ENCODE results near the gene XDH. TPM values are rescaled to one million over a fixed set of nuclear protein-coding genes. Genes with fewer than 3 reads are reported as not detected.

Gene XDH
- total and polyA plus RNA-seq, 9 of the 15 experiments (the other 6 are each of a cell fraction or from before 2014, with no cell fraction given) = 0.04 to 0.06 TPM; not detected in 7

DNA sequence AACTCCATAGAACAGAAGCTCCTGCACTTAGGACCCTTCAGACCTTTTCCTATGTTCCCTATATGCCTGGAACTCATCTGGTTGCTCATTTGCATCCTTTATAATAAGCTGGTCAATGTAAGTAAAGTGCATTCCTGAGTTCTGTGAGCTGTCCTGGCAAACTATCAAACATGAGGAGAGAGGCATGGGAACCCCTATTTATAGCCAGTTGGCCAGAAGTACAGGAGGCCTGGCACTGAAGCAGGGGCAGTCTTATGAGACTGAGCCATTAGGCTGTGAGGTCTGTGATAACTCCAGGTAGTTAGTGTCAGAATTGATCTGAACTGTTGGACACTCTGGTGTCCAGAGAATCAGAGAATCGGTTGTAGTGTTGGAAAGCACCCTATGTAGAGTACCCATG, 92.2 kb downstream of the XDH start:
- intact Hi-C loops (cut with micrococcal nuclease) = no loop called here
- Histone ChIP-seq H3K4me2 (ENCODE audit: insufficient read depth, low read length) (no peak overlapping the region), H3K4me1 (replicated peaks in 1 of 2; ENCODE audit: control insufficient read depth in 2 of 2, insufficient read depth in 2 of 2, low read length in 2 of 2) (no peaks in the 10 kb centered on the region), H2AFZ (ENCODE audit: low read depth, low read length) (no peak overlapping the region), H3K9me3 (replicated peaks; ENCODE audit: control insufficient read depth, insufficient read depth, low read depth, low read length) (no peaks in the 10 kb centered on the region), H3K27ac (ENCODE audit: extremely low read depth, low read depth, low read length) (no peak overlapping the region), H3K79me2 (ENCODE audit: control insufficient read depth, insufficient read depth, low read length) (no peaks in the 10 kb centered on the region), H3K9ac (ENCODE audit: insufficient read depth in 1 of 2, low read depth in 2 of 2, low read length in 2 of 2) (no peak overlapping the region), H3K27me3 (ENCODE audit: control insufficient read depth in 2 of 2, insufficient read depth in 2 of 2, low read length in 2 of 2) (peaks cover 0 to 3% of the 10 kb centered on the region in 2 experiments; a peak in 1 of 5 replicates), H3K36me3 (ENCODE audit: control insufficient read depth, insufficient read depth, low read length) (no peaks in the 10 kb centered on the region), H3K4me3 (no peak overlapping the region), H3K9me1 (ENCODE audit: control insufficient read depth, insufficient read depth, low read length) (no peaks in the 10 kb centered on the region), H4K20me1 (replicated peaks; ENCODE audit: control insufficient read depth, insufficient read depth, low read length) (no peaks in the 10 kb centered on the region)
- DNase-seq (ENCODE audit: extremely low read depth in 1 of 4, low spot score in 3 of 4) (no peak), FAIRE-seq (no peak), ATAC-seq (no peak)
- in situ Hi-C loops (cut with MboI) = no loop called here
- ChIA-PET CTCF (ENCODE audit: low intra/inter-chr PET ratio) (no interaction called here), POLR2A (no interaction called here)
- WGBS (ENCODE audit: insufficient coverage, low coverage, missing lambda C conversion rate) = 0% methylated on average over 1 of the region's 1 CpG
- TF ChIP-seq SIRT6 (IDR thresholded peaks at IDR 0.05; ENCODE audit: low read depth, low read length) = no peak
- no peak for TF ChIP-seq ZNF140 (CRISPR knock-in tag; IDR thresholded peaks at IDR 0.05)
- TF ChIP-seq CBX2 (IDR thresholded peaks at IDR 0.05; ENCODE audit: insufficient read depth, low read length, poor library complexity, severe bottlenecking) = no peak
- TF ChIP-seq, protein P1, sequence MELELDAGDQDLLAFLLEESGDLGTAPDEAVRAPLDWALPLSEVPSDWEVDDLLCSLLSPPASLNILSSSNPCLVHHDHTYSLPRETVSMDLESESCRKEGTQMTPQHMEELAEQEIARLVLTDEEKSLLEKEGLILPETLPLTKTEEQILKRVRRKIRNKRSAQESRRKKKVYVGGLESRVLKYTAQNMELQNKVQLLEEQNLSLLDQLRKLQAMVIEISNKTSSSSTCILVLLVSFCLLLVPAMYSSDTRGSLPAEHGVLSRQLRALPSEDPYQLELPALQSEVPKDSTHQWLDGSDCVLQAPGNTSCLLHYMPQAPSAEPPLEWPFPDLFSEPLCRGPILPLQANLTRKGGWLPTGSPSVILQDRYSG (tag; conservative IDR thresholded peaks at IDR 0.05; ENCODE audit: low read depth) = no peak
- TF ChIP-seq RBFOX2 (IDR thresholded peaks at IDR 0.05; ENCODE audit: low read depth, low read length) = no peak
- TF ChIP-seq, protein P2, sequence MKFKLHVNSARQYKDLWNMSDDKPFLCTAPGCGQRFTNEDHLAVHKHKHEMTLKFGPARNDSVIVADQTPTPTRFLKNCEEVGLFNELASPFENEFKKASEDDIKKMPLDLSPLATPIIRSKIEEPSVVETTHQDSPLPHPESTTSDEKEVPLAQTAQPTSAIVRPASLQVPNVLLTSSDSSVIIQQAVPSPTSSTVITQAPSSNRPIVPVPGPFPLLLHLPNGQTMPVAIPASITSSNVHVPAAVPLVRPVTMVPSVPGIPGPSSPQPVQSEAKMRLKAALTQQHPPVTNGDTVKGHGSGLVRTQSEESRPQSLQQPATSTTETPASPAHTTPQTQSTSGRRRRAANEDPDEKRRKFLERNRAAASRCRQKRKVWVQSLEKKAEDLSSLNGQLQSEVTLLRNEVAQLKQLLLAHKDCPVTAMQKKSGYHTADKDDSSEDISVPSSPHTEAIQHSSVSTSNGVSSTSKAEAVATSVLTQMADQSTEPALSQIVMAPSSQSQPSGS (CRISPR knock-in tag; IDR thresholded peaks at IDR 0.05) = no peak
- no peak for TF ChIP-seq MGA (IDR thresholded peaks at IDR 0.05)
- TF ChIP-seq ATF1 (CRISPR knock-in tag; IDR thresholded peaks at IDR 0.05) = no peak
- TF ChIP-seq ATF1 (tag; IDR thresholded peaks at IDR 0.05) = no peak
- TF ChIP-seq ELF1 (tag; IDR thresholded peaks at IDR 0.05) = no peak
- BruUV-seq (replicated peaks) = no TSS peak

Measured in K562 (cell line).